Body of pancreas (tissue), 4 donors: ENCODE data around the gene HMOX2. TPM values are rescaled to one million over a fixed set of nuclear protein-coding genes. Genes with fewer than 3 reads are reported as not detected.

Source experiments
- ATAC-seq: fragments of 150-250 bp; one replicate; pipeline ENCODE4 v1.9.1; 2016
- DNase-seq, 4 donors: peaks; one replicate each; pipeline ENCODE4 v3.0.0-alpha.2; 2019
- H3K27ac ChIP-seq, 4 donors: fragments of 200-600 bp; sonication (generic); 1 replicate in 3 of 4; 2 replicates in 1 of 4; pipeline versions ENCODE4 v1.5.1 to v1.6.1; 2016 to 2019; ENCODE audit warnings: mild to moderate bottlenecking in 1 of 4, mixed read lengths in 1 of 4, moderate library complexity in 1 of 4
- H3K27me3 ChIP-seq, 2 donors: fragments of 200-600 bp; sonication (generic); one replicate each; pipeline ENCODE4 v1.6.0; 2016; ENCODE audit warnings: mild to moderate bottlenecking in 1 of 2
- H3K36me3 ChIP-seq, 2 donors: fragments of 200-600 bp; sonication (generic); replicated peaks in 1 of 2; 2 replicates each; pipeline ENCODE4 v1.5.1; 2016; ENCODE audit warnings: low read depth in 2 of 2; ENCODE audit not compliant: insufficient read depth in 1 of 2
- H3K4me1 ChIP-seq: fragments of 200-600 bp; sonication (generic); one replicate; pipeline ENCODE4 v1.6.0; 2016
- H3K4me3 ChIP-seq, 2 donors: fragments of 200-600 bp; sonication (generic); 1 replicate in 1 of 2; 2 replicates in 1 of 2; pipeline ENCODE4 v1.5.1; 2016 to 2019
- H3K9me3 ChIP-seq, 3 donors: fragments of 200-600 bp; sonication (generic); 1 replicate in 2 of 3; 2 replicates in 1 of 3; pipeline ENCODE4 v1.5.1; 2016
- POLR2A ChIP-seq, 3 donors: fragments of 450-650 bp; IDR thresholded peaks; one replicate each; pipeline ENCODE4 v1.6.1; 2016; ENCODE audit warnings: antibody characterized with exemption in 3 of 3, mild to moderate bottlenecking in 2 of 3
- WGBS, 2 donors: methylation state at CpG; one replicate each; pipeline ENCODE4 v1.1.5; 2017; 5-methylcytosine and 5-hydroxymethylcytosine counted together
- intact Hi-C: fragments of 100-400 bp; cut with DNase I; formaldehyde crosslinking; loops from one replicate; pipeline ENCODE4 v1.15.1; 2023
- total RNA-seq, 2 donors: library from RNA; depleted of rRNA; stranded (reverse); fragments of >200 nt; gene quantifications; one replicate each; pipeline ENCODE4 v1.1.0, GENCODE V29; 2016
- TF ChIP-seq, protein P1 (sequence below), 7 experiments: fragments of 450-650 bp in 4 of 7; fragments of 200-600 bp in 3 of 7; sonication (generic) in 3 of 7; IDR thresholded peaks; one replicate each; pipeline ENCODE4 v1.5.1; 2016 to 2019; ENCODE audit warnings: antibody characterized with exemption in 7 of 7

The HMOX2 gene
- total RNA-seq, 2 donors from 2014 or later, result 18.4 to 115 TPM

DNA sequence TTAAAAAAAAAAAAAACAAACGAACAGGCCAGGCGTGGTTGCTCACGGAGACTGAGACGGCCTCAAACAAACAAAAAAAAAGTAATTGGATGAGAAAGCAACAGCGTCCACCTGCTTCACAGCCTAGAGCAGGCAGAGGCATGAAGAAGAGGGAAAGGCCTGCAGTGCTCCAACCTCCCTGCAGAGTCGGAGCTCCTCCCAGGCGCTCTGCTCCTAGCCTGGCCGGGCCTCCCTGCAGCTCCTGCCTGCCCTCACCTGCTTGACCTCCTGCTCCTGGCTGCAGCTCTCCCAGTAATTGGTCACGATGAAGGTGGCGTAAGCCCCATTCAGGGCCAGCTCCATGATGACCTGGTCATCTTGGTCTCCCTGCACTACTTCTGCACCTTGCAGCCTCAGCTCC is 7.2 kb upstream of the HMOX2 start:
- Histone ChIP-seq H3K36me3 (peaks cover 0 to 9% of the 10 kb centered on the region in 2 donors), H3K27me3 (no peaks in the 10 kb centered on the region), H3K27ac (no peak overlapping the region), H3K9me3 (no peaks in the 10 kb centered on the region), H3K4me3 (no peak overlapping the region), H3K4me1 (peaks cover 10% of the 10 kb centered on the region)
- no peak for TF ChIP-seq POLR2A (IDR thresholded peaks at IDR 0.05)
- TF ChIP-seq, protein P1, sequence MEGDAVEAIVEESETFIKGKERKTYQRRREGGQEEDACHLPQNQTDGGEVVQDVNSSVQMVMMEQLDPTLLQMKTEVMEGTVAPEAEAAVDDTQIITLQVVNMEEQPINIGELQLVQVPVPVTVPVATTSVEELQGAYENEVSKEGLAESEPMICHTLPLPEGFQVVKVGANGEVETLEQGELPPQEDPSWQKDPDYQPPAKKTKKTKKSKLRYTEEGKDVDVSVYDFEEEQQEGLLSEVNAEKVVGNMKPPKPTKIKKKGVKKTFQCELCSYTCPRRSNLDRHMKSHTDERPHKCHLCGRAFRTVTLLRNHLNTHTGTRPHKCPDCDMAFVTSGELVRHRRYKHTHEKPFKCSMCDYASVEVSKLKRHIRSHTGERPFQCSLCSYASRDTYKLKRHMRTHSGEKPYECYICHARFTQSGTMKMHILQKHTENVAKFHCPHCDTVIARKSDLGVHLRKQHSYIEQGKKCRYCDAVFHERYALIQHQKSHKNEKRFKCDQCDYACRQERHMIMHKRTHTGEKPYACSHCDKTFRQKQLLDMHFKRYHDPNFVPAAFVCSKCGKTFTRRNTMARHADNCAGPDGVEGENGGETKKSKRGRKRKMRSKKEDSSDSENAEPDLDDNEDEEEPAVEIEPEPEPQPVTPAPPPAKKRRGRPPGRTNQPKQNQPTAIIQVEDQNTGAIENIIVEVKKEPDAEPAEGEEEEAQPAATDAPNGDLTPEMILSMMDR (IDR thresholded peaks at IDR 0.05), result no peak
- WGBS, 2 donors, result 82 to 88% methylated on average over 8 to 10 of the region's 10 CpGs
- ATAC-seq (no peak), DNase-seq (no peak)
- intact Hi-C loops, result no loop called here

DNA sequence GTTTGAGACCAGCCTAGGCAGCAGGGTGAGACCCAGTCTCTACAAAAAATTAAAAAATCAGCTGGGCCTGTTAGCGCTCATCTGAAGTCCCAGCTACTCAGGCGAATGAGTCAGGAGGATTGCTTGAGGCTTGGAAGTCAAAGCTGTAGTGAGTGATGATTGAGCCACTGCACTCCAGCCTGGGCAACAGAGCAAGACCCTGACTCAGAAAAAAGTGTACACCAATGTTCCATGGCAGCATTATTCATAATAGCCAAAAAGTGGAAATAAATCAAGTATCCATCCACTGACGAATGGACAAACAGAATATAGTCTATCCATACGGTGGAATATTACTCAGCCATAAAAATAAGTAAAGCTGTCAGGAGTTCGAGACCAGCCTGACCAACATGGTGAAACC is 4.3 kb upstream of the HMOX2 start:
- WGBS, 2 donors, result 96 to 98% methylated on average over 5 of the region's 5 CpGs
- ATAC-seq (no peak), DNase-seq (no peak)
- no peaks in the 10 kb centered on the region for H3K9me3 ChIP-seq
- intact Hi-C loops, result no loop called here
- peaks cover 0 to 4% of the 10 kb centered on the region in 2 donors for H3K36me3 ChIP-seq
- H3K4me3 ChIP-seq, result no peak overlapping the region
- peaks cover 27% of the 10 kb centered on the region for H3K4me1 ChIP-seq
- H3K27me3 ChIP-seq, result no peaks in the 10 kb centered on the region
- H3K27ac ChIP-seq, result no peak overlapping the region
- TF ChIP-seq, protein P1 (IDR thresholded peaks at IDR 0.05), result no peak
- no peak for TF ChIP-seq POLR2A (IDR thresholded peaks at IDR 0.05)

DNA sequence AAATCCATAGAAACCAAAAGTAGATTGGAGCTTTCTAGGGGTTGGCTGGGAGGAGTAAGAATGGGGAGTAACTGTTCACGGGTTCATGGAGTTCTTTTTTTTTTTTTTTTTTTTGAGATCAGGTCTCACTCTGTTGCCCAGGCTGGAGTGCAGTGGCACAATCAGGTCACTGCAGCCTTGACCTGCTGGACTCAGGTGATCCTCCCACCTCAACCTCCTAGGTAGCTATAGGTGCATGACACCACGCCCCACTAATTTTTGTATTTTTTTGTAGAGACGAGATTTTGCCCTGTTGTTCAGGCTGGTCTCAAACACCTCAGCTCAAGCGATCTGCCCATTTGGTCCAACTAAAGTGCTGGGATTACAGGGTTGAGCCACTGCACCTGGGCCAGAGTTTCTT is 3.3 kb upstream of the HMOX2 start:
- intact Hi-C loops, result no loop called here
- 43 to 46% methylated on average over 4 of the region's 4 CpGs for WGBS, 2 donors
- TF ChIP-seq POLR2A (IDR thresholded peaks at IDR 0.05), result no peak
- TF ChIP-seq, protein P1 (IDR thresholded peaks at IDR 0.05), result no peak
- Histone ChIP-seq H3K4me1 (peaks cover 36% of the 10 kb centered on the region), H3K4me3 (no peak overlapping the region), H3K36me3 (peaks cover 0 to 3% of the 10 kb centered on the region in 2 donors), H3K27ac (peak overlapping the region in 1 of 4 donors; percentile 79), H3K9me3 (no peaks in the 10 kb centered on the region), H3K27me3 (no peaks in the 10 kb centered on the region)
- DNase-seq (no peak), ATAC-seq (no peak)

DNA sequence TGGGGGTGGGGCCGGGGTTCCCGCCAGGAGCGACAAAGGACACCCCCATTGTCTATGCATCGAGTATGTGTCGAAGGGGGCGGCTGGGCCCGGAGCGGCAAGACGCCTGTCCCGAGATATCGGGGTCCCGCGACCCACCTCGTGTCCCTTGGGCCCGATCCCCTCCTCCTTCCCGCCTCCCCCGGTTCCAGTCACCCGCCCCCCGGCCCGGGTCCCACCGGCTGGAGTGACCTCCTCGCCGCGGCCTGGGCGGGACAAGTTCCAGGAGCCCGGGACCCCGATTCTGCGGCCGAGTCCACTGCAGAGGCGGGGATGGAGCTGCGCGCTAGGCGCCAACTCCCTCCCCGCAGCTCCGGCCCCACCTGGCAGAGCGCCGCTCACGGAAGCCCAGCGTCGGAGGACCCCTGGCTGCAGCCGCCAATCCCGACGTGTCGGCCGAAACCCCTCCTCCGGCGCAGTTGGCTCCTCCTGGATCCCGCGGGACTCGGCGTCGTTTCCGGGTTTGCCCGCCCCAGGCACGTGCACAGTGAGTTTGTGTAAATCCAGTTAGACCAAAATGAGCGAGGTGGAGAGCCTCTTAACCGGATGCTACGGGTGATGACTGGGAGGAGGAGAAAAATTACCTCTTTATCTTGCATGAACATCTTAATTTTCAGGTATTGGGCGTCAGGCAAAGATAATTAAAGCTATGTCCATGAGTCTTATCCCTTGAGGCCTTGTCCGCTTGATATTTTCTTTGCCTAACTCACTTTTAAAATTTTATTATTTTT is 1.8 kb upstream of the HMOX2 start, which contains the start of gene NMRAL1:
Gene NMRAL1 (minus strand): TSS at position 434 of the 770 bp plus-strand sequence. CDS start 493 bp downstream, outside the sequence.
- Histone ChIP-seq H3K27ac (peak within 1 kb of the TSS; percentile 76 to 83 (median 80)), H3K9me3 (no peaks in the 10 kb centered on the region), H3K27me3 (no peaks in the 10 kb centered on the region), H3K36me3 (no peaks in the 10 kb centered on the region), H3K4me3 (peak within 1 kb of the TSS; percentile 54 to 66), H3K4me1 (peaks cover 41% of the 10 kb centered on the region)
- intact Hi-C loops, result no loop called here
- ATAC-seq (peak; percentile 64), DNase-seq (peak; percentile 88 to 92 (median 90))
- 3 to 9% methylated on average over 13 to 59 of the region's 60 CpGs for WGBS, 2 donors
- TF ChIP-seq, protein P1 (IDR thresholded peaks at IDR 0.05), result peak in 6 of 7 experiments; percentile 4 to 35 (median 12)
- TF ChIP-seq POLR2A (IDR thresholded peaks at IDR 0.05), result peak; percentile 20 to 72 (median 71)
